CD14-positive monocyte (primary cell): ENCODE results near the gene XYLB. TPM values are rescaled to one million over a fixed set of nuclear protein-coding genes. Genes with fewer than 3 reads are reported as not detected.

Experiments used
- DNase-seq, 3 donors: peaks; one replicate each; pipeline ENCODE4 v3.0.0-alpha.2; 2011 to 2022
- H2AFZ ChIP-seq: 2 replicates; pipeline ENCODE4 v1.6.0; 2012; ENCODE audit warnings: mild to moderate bottlenecking, low read depth, low read length, inconsistent platforms; ENCODE audit not compliant: insufficient read depth, poor library complexity, severe bottlenecking
- H3K27ac ChIP-seq, 2 donors: 1 replicate in 1 of 2; 2 replicates in 1 of 2; pipeline ENCODE4 v1.5.1; 2012 to 2013; ENCODE audit warnings: low read length in 2 of 2, control low read depth in 1 of 2, inconsistent platforms in 1 of 2, low read depth in 1 of 2, mild to moderate bottlenecking in 1 of 2
- H3K27me3 ChIP-seq, 2 donors: one replicate each; pipeline versions ENCODE4 v1.6.0 to v1.6.1; 2011 to 2013; ENCODE audit warnings: low read length in 2 of 2; ENCODE audit not compliant: control insufficient read depth in 2 of 2, insufficient read depth in 2 of 2
- H3K36me3 ChIP-seq, 2 donors: replicated peaks in 1 of 2; 1 replicate in 1 of 2; 2 replicates in 1 of 2; pipeline versions ENCODE4 v1.5.1 to v1.6.1; 2012 to 2013; ENCODE audit warnings: low read length in 2 of 2, control low read depth in 1 of 2, inconsistent platforms in 1 of 2, mild to moderate bottlenecking in 1 of 2; ENCODE audit not compliant: insufficient read depth in 2 of 2, control insufficient read depth in 1 of 2
- H3K4me1 ChIP-seq, 2 donors: 1 replicate in 1 of 2; 2 replicates in 1 of 2; pipeline versions ENCODE4 v1.5.1 to v1.6.1; 2012 to 2013; ENCODE audit warnings: low read length in 2 of 2, control low read depth in 1 of 2, inconsistent platforms in 1 of 2, mild to moderate bottlenecking in 1 of 2, moderate library complexity in 1 of 2; ENCODE audit not compliant: insufficient read depth in 2 of 2, control insufficient read depth in 1 of 2
- H3K4me2 ChIP-seq: replicated peaks from 2 replicates; pipeline ENCODE3; 2012; ENCODE audit warnings: low read length, moderate library complexity, mild to moderate bottlenecking; ENCODE audit not compliant: poor library complexity, severe bottlenecking; ENCODE audit errors: extremely low read depth
- H3K4me3 ChIP-seq, 3 experiments: fragments of 200-600 bp in 1 of 3; sonication (generic) in 1 of 3; replicated peaks in 1 of 3; 1 replicate in 2 of 3; 2 replicates in 1 of 3; pipeline ENCODE4 v1.5.1; 2011 to 2013; ENCODE audit warnings: low read length in 3 of 3, mild to moderate bottlenecking in 3 of 3, control low read depth in 2 of 3, low read depth in 2 of 3, inconsistent platforms in 1 of 3, moderate library complexity in 1 of 3
- H3K79me2 ChIP-seq: 2 replicates; pipeline ENCODE4 v1.6.0; 2012; ENCODE audit warnings: mild to moderate bottlenecking, control low read depth, inconsistent platforms, low read length, moderate library complexity; ENCODE audit not compliant: insufficient read depth
- H3K9ac ChIP-seq: 2 replicates; pipeline ENCODE4 v1.6.0; 2017; ENCODE audit warnings: low read length, mild to moderate bottlenecking; ENCODE audit not compliant: insufficient read depth, poor library complexity, severe bottlenecking
- H3K9me3 ChIP-seq, 2 donors: replicated peaks in 1 of 2; 1 replicate in 1 of 2; 2 replicates in 1 of 2; pipeline versions ENCODE4 v1.5.1 to v1.6.1; 2012 to 2013; ENCODE audit warnings: low read length in 2 of 2, control low read depth in 1 of 2; ENCODE audit not compliant: control insufficient read depth in 1 of 2, insufficient read depth in 1 of 2
- H4K20me1 ChIP-seq: 2 replicates; pipeline ENCODE4 v1.6.0; 2012; ENCODE audit warnings: mild to moderate bottlenecking, low read length, control low read depth, moderate library complexity; ENCODE audit not compliant: insufficient read depth
- H3K27ac Mint-ChIP-seq, 7 donors: one replicate each; pipeline ENCODE4 v1.8.0; 2020; ENCODE audit warnings: mild to moderate bottlenecking in 7 of 7, mixed read lengths in 7 of 7, moderate library complexity in 6 of 7, inconsistent platforms in 2 of 7
- H3K27me3 Mint-ChIP-seq, 3 donors: one replicate each; pipeline ENCODE4 v1.8.0; 2021 to 2022; ENCODE audit warnings: low read depth in 3 of 3, mild to moderate bottlenecking in 3 of 3, mixed read lengths in 3 of 3, moderate library complexity in 3 of 3, inconsistent platforms in 1 of 3
- H3K36me3 Mint-ChIP-seq, 2 donors: one replicate each; pipeline ENCODE4 v1.8.0; 2020; ENCODE audit warnings: mixed read lengths in 2 of 2, inconsistent platforms in 1 of 2, mild to moderate bottlenecking in 1 of 2
- H3K4me1 Mint-ChIP-seq: one replicate; pipeline ENCODE4 v1.8.0; 2020; ENCODE audit warnings: mild to moderate bottlenecking, mixed read lengths
- H3K4me3 Mint-ChIP-seq, 2 donors: one replicate each; pipeline ENCODE4 v1.8.0; 2020; ENCODE audit warnings: mild to moderate bottlenecking in 2 of 2, mixed read lengths in 2 of 2, moderate library complexity in 1 of 2
- H3K9me3 Mint-ChIP-seq, 7 donors: one replicate each; pipeline ENCODE4 v1.8.0; 2020 to 2022; ENCODE audit warnings: mixed read lengths in 7 of 7, mild to moderate bottlenecking in 6 of 7, moderate library complexity in 6 of 7, inconsistent platforms in 2 of 7
- WGBS: methylation state at CpG from one replicate; pipeline ENCODE4 v1.1.5; 2013; ENCODE audit warnings: missing lambda C conversion rate; ENCODE audit not compliant: insufficient coverage; 5-methylcytosine and 5-hydroxymethylcytosine counted together
- intact Hi-C, 2 donors: fragments of 100-400 bp; cut with micrococcal nuclease; formaldehyde crosslinking; loops; one replicate each; pipeline versions ENCODE4 v1.15.0 to v1.15.1; 2023
- polyA plus RNA-seq, 3 donors: library from polyadenylated mRNA; depleted of rRNA in 1 of 3; unstranded in 2 of 3; stranded (reverse) in 1 of 3; fragments of 300-500 nt in 2 of 3; fragments of >200 nt in 1 of 3; fragmentation: Illumina TruSeq in 2 of 3; gene quantifications; 1 replicate in 2 of 3; 2 replicates in 1 of 3; pipeline ENCODE4 v1.2.3, GENCODE V29; 2012 to 2021
- TF ChIP-seq, protein P1 (sequence below): fragments of 200-600 bp; IDR thresholded peaks from one replicate; pipeline ENCODE4 v1.8.0; 2022; ENCODE audit warnings: antibody characterized with exemption, mild to moderate bottlenecking

XYLB gene
- polyA plus RNA-seq, 3 donors: 0.60 to 1.00 (median 0.74) TPM

DNA sequence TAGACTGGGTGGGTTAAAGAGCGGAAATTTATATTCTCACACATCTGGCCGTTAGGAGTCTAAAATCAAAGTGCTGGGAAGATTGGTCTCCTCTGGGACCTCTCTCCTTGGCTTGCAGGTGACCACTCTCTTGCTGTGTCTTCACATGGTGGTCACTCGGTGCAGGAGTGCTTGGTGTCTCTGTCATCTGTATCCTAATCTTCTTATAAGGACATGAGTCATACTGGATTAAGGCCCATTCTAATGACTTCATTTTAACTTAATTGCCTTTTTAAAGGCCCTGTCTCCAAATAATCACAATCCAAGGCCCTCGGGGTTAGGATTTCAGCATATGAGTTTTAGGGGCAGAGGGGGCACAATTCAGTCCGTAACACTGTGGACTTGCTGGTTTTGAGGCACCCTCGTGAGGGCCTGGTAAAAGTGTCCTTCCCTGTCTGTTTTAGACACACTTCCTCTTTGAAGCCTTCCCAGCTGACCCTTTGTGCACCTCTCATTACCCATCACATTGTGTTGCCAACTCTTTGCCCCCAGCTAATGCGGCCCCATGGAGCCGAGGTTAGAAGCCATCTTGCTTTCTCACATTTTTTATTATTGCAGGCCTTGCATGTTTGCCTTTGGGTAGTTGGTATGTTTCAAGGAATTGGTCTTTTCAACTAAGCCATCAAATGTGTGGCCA, 3.2 kb downstream of the XYLB start:
- TF ChIP-seq, protein P1, sequence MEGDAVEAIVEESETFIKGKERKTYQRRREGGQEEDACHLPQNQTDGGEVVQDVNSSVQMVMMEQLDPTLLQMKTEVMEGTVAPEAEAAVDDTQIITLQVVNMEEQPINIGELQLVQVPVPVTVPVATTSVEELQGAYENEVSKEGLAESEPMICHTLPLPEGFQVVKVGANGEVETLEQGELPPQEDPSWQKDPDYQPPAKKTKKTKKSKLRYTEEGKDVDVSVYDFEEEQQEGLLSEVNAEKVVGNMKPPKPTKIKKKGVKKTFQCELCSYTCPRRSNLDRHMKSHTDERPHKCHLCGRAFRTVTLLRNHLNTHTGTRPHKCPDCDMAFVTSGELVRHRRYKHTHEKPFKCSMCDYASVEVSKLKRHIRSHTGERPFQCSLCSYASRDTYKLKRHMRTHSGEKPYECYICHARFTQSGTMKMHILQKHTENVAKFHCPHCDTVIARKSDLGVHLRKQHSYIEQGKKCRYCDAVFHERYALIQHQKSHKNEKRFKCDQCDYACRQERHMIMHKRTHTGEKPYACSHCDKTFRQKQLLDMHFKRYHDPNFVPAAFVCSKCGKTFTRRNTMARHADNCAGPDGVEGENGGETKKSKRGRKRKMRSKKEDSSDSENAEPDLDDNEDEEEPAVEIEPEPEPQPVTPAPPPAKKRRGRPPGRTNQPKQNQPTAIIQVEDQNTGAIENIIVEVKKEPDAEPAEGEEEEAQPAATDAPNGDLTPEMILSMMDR: no peak
- peaks cover 17 to 26% of the 10 kb centered on the region in 2 donors for H3K4me1 ChIP-seq
- no CpG with 5 or more reads among the region's 8 CpGs for WGBS
- H3K4me2 ChIP-seq: no peak overlapping the region
- Mint-ChIP-seq H3K9me3 (no peaks in the 10 kb centered on the region), H3K36me3 (peaks cover 8 to 9% of the 10 kb centered on the region in 2 donors), H3K4me3 (no peak overlapping the region), H3K27me3 (peaks cover 1 to 3% (median 1%) of the 10 kb centered on the region in 3 donors), H3K27ac (no peak overlapping the region), H3K4me1 (peaks cover 12% of the 10 kb centered on the region)
- H3K79me2 ChIP-seq: no peaks in the 10 kb centered on the region
- H4K20me1 ChIP-seq: no peaks in the 10 kb centered on the region
- peaks cover 0 to 4% of the 10 kb centered on the region in 2 donors for H3K9me3 ChIP-seq
- no peak overlapping the region for H3K9ac ChIP-seq
- intact Hi-C loops: loop anchor here (2.0 to 10.0 kb wide), 2 partner anchors 129 to 215 kb away; partner anchors contain the start of genes ACAA1 (in 1 of the 2) and MYD88 (in 1 of the 2)
- H3K4me3 ChIP-seq: no peak overlapping the region
- DNase-seq: no peak
- H2AFZ ChIP-seq: no peak overlapping the region
- H3K27me3 ChIP-seq: no peaks in the 10 kb centered on the region
- H3K27ac ChIP-seq: no peak overlapping the region
- no peaks in the 10 kb centered on the region for H3K36me3 ChIP-seq

DNA sequence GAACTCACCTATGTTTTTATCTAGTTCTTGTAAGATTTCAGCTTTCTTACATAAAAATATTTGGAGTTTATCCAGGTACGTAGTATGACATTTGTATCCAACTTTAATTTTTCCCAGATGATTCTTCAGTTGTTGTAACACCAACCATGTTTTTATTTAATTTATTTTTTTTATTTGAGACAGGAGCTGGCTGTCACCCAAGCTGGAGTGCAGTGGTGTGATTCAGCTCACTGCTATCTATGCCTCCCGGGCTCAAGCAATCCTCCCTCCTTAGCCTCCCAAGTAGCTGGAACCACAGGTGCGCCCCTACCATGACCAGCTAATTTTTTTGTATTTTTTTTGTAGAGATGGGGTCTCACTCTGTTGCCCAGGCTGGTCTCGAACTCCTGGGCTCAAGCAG, 6.6 kb downstream of the XYLB start:
- Histone ChIP-seq H3K27ac (no peak overlapping the region), H3K4me2 (no peak overlapping the region), H3K9ac (no peak overlapping the region), H3K79me2 (no peaks in the 10 kb centered on the region), H3K27me3 (no peaks in the 10 kb centered on the region), H3K9me3 (peaks cover 0 to 4% of the 10 kb centered on the region in 2 donors), H3K36me3 (no peaks in the 10 kb centered on the region), H3K4me3 (no peak overlapping the region), H2AFZ (no peak overlapping the region), H4K20me1 (no peaks in the 10 kb centered on the region), H3K4me1 (peaks cover 7 to 8% of the 10 kb centered on the region in 2 donors)
- no peak overlapping the region for H3K4me3 Mint-ChIP-seq
- peaks cover 0 to 4% (median 2%) of the 10 kb centered on the region in 7 donors for H3K9me3 Mint-ChIP-seq
- peaks cover 0 to 1% (median 1%) of the 10 kb centered on the region in 3 donors for H3K27me3 Mint-ChIP-seq
- peaks cover 3% of the 10 kb centered on the region for H3K4me1 Mint-ChIP-seq
- H3K27ac Mint-ChIP-seq: no peak overlapping the region
- no CpG with 5 or more reads among the region's 4 CpGs for WGBS
- no peak for DNase-seq
- peaks cover 12 to 15% of the 10 kb centered on the region in 2 donors for H3K36me3 Mint-ChIP-seq
- TF ChIP-seq, protein P1: no peak
- intact Hi-C loops: no loop called here
